ENCODE measurements around the gene TMBIM6.
"Not testable (repeated sequence)": the region's sequence is repeated elsewhere in the genome, so short reads cannot be mapped to it uniquely, and the experiment has no call there.

TMBIM6 gene

GRCh38 chr12:49730050-49730449 is 11.3 kb upstream of the TMBIM6 start:
- no peak for DNase-seq

- no peak for DNase-seq
Observed at GRCh38 chr12:49730568-49731101, 10.7 kb upstream of the TMBIM6 start.

GRCh38 chr12:49733219-49734017 is 7.9 kb upstream of the TMBIM6 start:
- DNase-seq: no peak

- DNase-seq: not testable (repeated sequence)
Observed at GRCh38 chr12:49734900-49735299, 6.5 kb upstream of the TMBIM6 start.

- DNase-seq: not testable (repeated sequence)
Observed at GRCh38 chr12:49738721-49739120, 2.6 kb upstream of the TMBIM6 start.

GRCh38 chr12:49740277-49740676 is 1.1 kb upstream of the TMBIM6 start:
- DNase-seq: not testable (repeated sequence)

- DNase-seq: peak; percentile 68
Observed at GRCh38 chr12:49741882-49742620, 694 bp downstream of the TMBIM6 start.

GRCh38 chr12:49744363-49744885 is 3.1 kb downstream of the TMBIM6 start:
- no peak for DNase-seq

- no peak for DNase-seq
Observed at GRCh38 chr12:49748306-49748705, 6.9 kb downstream of the TMBIM6 start.

GRCh38 chr12:49748800-49749199 is 7.4 kb downstream of the TMBIM6 start:
- DNase-seq: no peak

GRCh38 chr12:49750027-49750995 is 9.0 kb downstream of the TMBIM6 start:
- DNase-seq: no peak

- DNase-seq: no peak
Observed at GRCh38 chr12:49750996-49751393, 9.6 kb downstream of the TMBIM6 start.

- no peak for DNase-seq
Observed at GRCh38 chr12:49761677-49762467, 20.5 kb downstream of the TMBIM6 start.

GRCh38 chr12:49762468-49762847 is 21.1 kb downstream of the TMBIM6 start:
- DNase-seq: no peak

- peak; percentile 61 for DNase-seq
Observed at GRCh38 chr12:49763006-49763591, 21.7 kb downstream of the TMBIM6 start.

- DNase-seq: no peak
Observed at GRCh38 chr12:49764126-49764525, 22.8 kb downstream of the TMBIM6 start.

GRCh38 chr12:49766115-49766455 is 24.7 kb downstream of the TMBIM6 start:
- DNase-seq: no peak

- DNase-seq: no peak
Observed at GRCh38 chr12:49767333-49767732, 26.0 kb downstream of the TMBIM6 start.

- DNase-seq: not testable (repeated sequence)
Observed at GRCh38 chr12:49773102-49773501, 31.7 kb downstream of the TMBIM6 start.

GRCh38 chr12:49776413-49776812 is 35.1 kb downstream of the TMBIM6 start:
- DNase-seq: no peak

GRCh38 chr12:49776858-49777257 is 35.5 kb downstream of the TMBIM6 start:
- DNase-seq: no peak

Measured in activated CD4-positive, alpha-beta T cell treated with anti-CD3 and anti-CD28 coated beads for 1 hour (primary cell).